K562 treated with DMSO at 1 percent for 48 hours (cell line): ENCODE results near the gene FUCA2. TPM values are rescaled to one million over a fixed set of nuclear protein-coding genes. Genes with fewer than 3 reads are reported as not detected.

Source experiments
- total RNA-seq: library from RNA; unstranded; fragments of 300-600 nt; gene quantifications from 2 replicates; pipeline ENCODE4 v1.2.3, GENCODE V29; 2022; ENCODE audit warnings: low replicate concordance; ENCODE audit errors: extremely low read depth

FUCA2 gene
- not detected in 2 replicates for total RNA-seq

GRCh38 chr6:143510991-143511891, at the start of gene FUCA2:
FUCA2 (minus strand) TSS chr6:143511720; CDS start chr6:143511634, 86 bp downstream.

GRCh38 chr6:143450453-143451371, 60.8 kb downstream of the FUCA2 start, which contains the start of the genes ADAT2 and PEX3:
ADAT2 (minus strand) TSS chr6:143450695; CDS start chr6:143450658, 37 bp downstream.
PEX3 (plus strand) TSS chr6:143450805; CDS start chr6:143451043, 238 bp downstream.

Other genes with a start within 250 kb of the FUCA2 start
- not detected in 2 replicates for gene ADAT2, start 61.0 kb downstream of the FUCA2 start, total RNA-seq
- not detected in 2 replicates for gene PEX3, start 60.9 kb downstream of the FUCA2 start, total RNA-seq
- not detected in 2 replicates for gene PHACTR2, start 166.2 kb upstream of the FUCA2 start, total RNA-seq